ENCODE data around the gene PSMF1.

GRCh38 chr20:1160496-1160895, 42.1 kb downstream of the PSMF1 start:
- TF ChIP-seq POLR2AphosphoS5 (IDR thresholded peaks at IDR 0.05), result no peak
- TF ChIP-seq EP300 (IDR thresholded peaks at IDR 0.05), result no peak
- no peak for TF ChIP-seq CTCF (IDR thresholded peaks at IDR 0.05)
- no peak for TF ChIP-seq POLR2A (IDR thresholded peaks at IDR 0.05)

Data from stomach (tissue), 4 donors.